HG03439 (cell line): ENCODE data around the gene CDKL4.
"Not testable (repeated sequence)": the region's sequence is repeated elsewhere in the genome, so short reads cannot be mapped to it uniquely, and the experiment has no call there.

ENCODE experiments used
- ATAC-seq: cut with Tn5 transposase; IDR thresholded peaks from one replicate; pipeline ENCODE4 v1.9.1; 2021; ENCODE audit warnings: mild to moderate bottlenecking, moderate library complexity; ENCODE audit not compliant: unreplicated experiment

CDKL4 gene

GRCh38 chr2:39234754-39235153 is 9.0 kb downstream of the CDKL4 start:
- ATAC-seq, result no peak

GRCh38 chr2:39232141-39232540 is 11.6 kb downstream of the CDKL4 start:
- no peak for ATAC-seq

GRCh38 chr2:39228413-39229209 is 15.2 kb downstream of the CDKL4 start:
- ATAC-seq, result peak; percentile 22

- peak; percentile 82 for ATAC-seq
Observed at GRCh38 chr2:39227628-39228412, 15.9 kb downstream of the CDKL4 start.

GRCh38 chr2:39225567-39225966 is 18.2 kb downstream of the CDKL4 start:
- no peak for ATAC-seq

GRCh38 chr2:39223909-39224308 is 19.9 kb downstream of the CDKL4 start:
- ATAC-seq, result no peak

- no peak for ATAC-seq
Observed at GRCh38 chr2:39221459-39221858, 22.3 kb downstream of the CDKL4 start.

GRCh38 chr2:39220136-39220535 is 23.6 kb downstream of the CDKL4 start:
- ATAC-seq, result no peak

- ATAC-seq, result no peak
Observed at GRCh38 chr2:39218391-39218790, 25.4 kb downstream of the CDKL4 start.

GRCh38 chr2:39217192-39217550 is 26.6 kb downstream of the CDKL4 start:
- no peak for ATAC-seq

- ATAC-seq, result no peak
Observed at GRCh38 chr2:39216346-39217191, 27.2 kb downstream of the CDKL4 start.

- ATAC-seq, result no peak
Observed at GRCh38 chr2:39215545-39215944, 28.2 kb downstream of the CDKL4 start.

- no peak for ATAC-seq
Observed at GRCh38 chr2:39213015-39213414, 30.8 kb downstream of the CDKL4 start.

GRCh38 chr2:39210846-39211245 is 32.9 kb downstream of the CDKL4 start:
- no peak for ATAC-seq

- ATAC-seq, result no peak
Observed at GRCh38 chr2:39203382-39203781, 40.4 kb downstream of the CDKL4 start.

- ATAC-seq, result no peak
Observed at GRCh38 chr2:39202639-39203369, 41.0 kb downstream of the CDKL4 start.

GRCh38 chr2:39197003-39197402 is 46.8 kb downstream of the CDKL4 start:
- not testable (repeated sequence) for ATAC-seq

GRCh38 chr2:39194686-39195085 is 49.1 kb downstream of the CDKL4 start:
- no peak for ATAC-seq

GRCh38 chr2:39188960-39189494 is 54.7 kb downstream of the CDKL4 start:
- ATAC-seq, result no peak

GRCh38 chr2:39183673-39184072 is 60.1 kb downstream of the CDKL4 start:
- ATAC-seq, result no peak
